Thyroid gland (tissue), 4 donors: Measurements from ENCODE around the gene KIF20A.

Source experiments
- POLR2A ChIP-seq, 2 donors: fragments of 450-650 bp; IDR thresholded peaks; one replicate each; pipeline ENCODE4 v1.6.1; 2017; ENCODE audit warnings: antibody characterized with exemption in 2 of 2, mild to moderate bottlenecking in 2 of 2, moderate library complexity in 1 of 2
- TF ChIP-seq, protein P1 (sequence below), 6 experiments: fragments of 200-600 bp in 3 of 6; fragments of 450-650 bp in 3 of 6; sonication (generic) in 3 of 6; IDR thresholded peaks; one replicate each; pipeline ENCODE4 v1.5.1; 2016 to 2019; ENCODE audit warnings: antibody characterized with exemption in 6 of 6, mild to moderate bottlenecking in 2 of 6, inconsistent platforms in 1 of 6, moderate library complexity in 1 of 6

DNA sequence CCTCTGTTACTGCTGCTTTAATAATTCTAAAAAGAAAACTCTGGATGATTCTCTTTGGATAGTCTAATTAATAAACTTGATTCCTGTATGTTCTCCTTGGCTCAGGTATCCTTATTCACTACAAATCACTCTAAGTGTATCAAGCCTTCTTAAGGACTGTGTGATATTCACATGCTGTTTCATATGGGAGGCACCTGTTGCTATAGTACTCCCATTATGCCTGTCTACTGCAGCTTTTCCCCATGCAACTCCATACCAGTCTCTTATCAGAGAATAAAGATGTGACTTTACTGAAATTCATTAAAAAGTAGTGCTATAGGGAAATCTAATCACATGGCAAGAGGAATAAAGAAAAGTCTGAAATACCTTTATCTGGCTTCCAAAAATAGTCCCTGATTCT lies 15.2 kb upstream of the KIF20A start:
- TF ChIP-seq, protein P1, sequence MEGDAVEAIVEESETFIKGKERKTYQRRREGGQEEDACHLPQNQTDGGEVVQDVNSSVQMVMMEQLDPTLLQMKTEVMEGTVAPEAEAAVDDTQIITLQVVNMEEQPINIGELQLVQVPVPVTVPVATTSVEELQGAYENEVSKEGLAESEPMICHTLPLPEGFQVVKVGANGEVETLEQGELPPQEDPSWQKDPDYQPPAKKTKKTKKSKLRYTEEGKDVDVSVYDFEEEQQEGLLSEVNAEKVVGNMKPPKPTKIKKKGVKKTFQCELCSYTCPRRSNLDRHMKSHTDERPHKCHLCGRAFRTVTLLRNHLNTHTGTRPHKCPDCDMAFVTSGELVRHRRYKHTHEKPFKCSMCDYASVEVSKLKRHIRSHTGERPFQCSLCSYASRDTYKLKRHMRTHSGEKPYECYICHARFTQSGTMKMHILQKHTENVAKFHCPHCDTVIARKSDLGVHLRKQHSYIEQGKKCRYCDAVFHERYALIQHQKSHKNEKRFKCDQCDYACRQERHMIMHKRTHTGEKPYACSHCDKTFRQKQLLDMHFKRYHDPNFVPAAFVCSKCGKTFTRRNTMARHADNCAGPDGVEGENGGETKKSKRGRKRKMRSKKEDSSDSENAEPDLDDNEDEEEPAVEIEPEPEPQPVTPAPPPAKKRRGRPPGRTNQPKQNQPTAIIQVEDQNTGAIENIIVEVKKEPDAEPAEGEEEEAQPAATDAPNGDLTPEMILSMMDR (IDR thresholded peaks at IDR 0.05): no peak
- TF ChIP-seq POLR2A (IDR thresholded peaks at IDR 0.05): no peak
